Endothelial cell (in vitro differentiated cells): ENCODE measurements around the gene MYO5A. TPM values are rescaled to one million over a fixed set of nuclear protein-coding genes. Genes with fewer than 3 reads are reported as not detected.

Experiments
- DNase-seq: peaks from one replicate; pipeline ENCODE4 v3.0.0; 2021; ENCODE audit warnings: low spot score
- H3K27ac Mint-ChIP-seq: one replicate; pipeline ENCODE4 v1.8.0; 2021; ENCODE audit warnings: mixed read lengths, inconsistent platforms; ENCODE audit not compliant: unreplicated experiment
- H3K27me3 Mint-ChIP-seq: one replicate; pipeline ENCODE4 v1.8.0; 2021; ENCODE audit warnings: mild to moderate bottlenecking, moderate library complexity, mixed read lengths, inconsistent platforms; ENCODE audit not compliant: unreplicated experiment
- H3K36me3 Mint-ChIP-seq: one replicate; pipeline ENCODE4 v1.8.0; 2021; ENCODE audit warnings: mild to moderate bottlenecking, low read depth, mixed read lengths, inconsistent platforms; ENCODE audit not compliant: unreplicated experiment
- H3K4me1 Mint-ChIP-seq: one replicate; pipeline ENCODE4 v1.8.0; 2021; ENCODE audit warnings: mild to moderate bottlenecking, mixed read lengths, inconsistent platforms; ENCODE audit not compliant: unreplicated experiment
- H3K4me3 Mint-ChIP-seq: one replicate; pipeline ENCODE4 v1.8.0; 2021; ENCODE audit warnings: mild to moderate bottlenecking, mixed read lengths, inconsistent platforms; ENCODE audit not compliant: unreplicated experiment
- H3K9me3 Mint-ChIP-seq: one replicate; pipeline ENCODE4 v1.8.0; 2021; ENCODE audit warnings: mixed read lengths, inconsistent platforms; ENCODE audit not compliant: unreplicated experiment
- total RNA-seq: library from RNA; stranded (reverse); fragmentation: NEBNext Ultra II Directional; extraction: Animal tissue kit (Norgen Biotek cat#: 25700); gene quantifications from one replicate; pipeline ENCODE4 v1.2.1, GENCODE V29; 2021; ENCODE audit not compliant: unreplicated experiment
- TF ChIP-seq, protein P1 (sequence below): fragments of 200-600 bp; sonication (generic); IDR thresholded peaks from one replicate; pipeline ENCODE4 v1.5.0; 2021; ENCODE audit warnings: antibody characterized with exemption; ENCODE audit not compliant: unreplicated experiment

Gene MYO5A
- total RNA-seq, 1 donor from 2014 or later: 9.1 TPM

DNA sequence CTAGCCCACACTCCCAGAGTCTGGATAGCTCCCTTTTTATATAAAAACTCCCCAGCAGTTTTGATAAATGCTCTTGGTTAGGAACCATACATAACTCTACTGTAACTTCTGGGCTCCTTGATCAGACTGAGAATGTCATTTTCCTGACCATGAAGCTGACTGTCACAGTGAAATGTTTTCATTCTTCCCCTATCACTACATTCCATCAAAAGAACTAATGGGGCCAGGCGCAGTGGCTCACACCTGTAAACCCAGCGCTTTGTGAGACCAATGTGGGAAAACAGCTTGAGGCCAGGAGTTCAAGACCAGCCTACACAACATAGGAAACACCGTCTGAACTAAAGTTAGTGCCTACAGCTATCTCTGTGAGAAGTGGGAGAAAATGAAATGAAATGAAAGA lies 160.3 kb downstream of the MYO5A start:
- Mint-ChIP-seq H3K36me3 (no peaks in the 10 kb centered on the region), H3K9me3 (no peaks in the 10 kb centered on the region), H3K27me3 (no peaks in the 10 kb centered on the region), H3K27ac (no peak overlapping the region), H3K4me1 (no peaks in the 10 kb centered on the region), H3K4me3 (no peak overlapping the region)
- no peak for DNase-seq
- TF ChIP-seq, protein P1, sequence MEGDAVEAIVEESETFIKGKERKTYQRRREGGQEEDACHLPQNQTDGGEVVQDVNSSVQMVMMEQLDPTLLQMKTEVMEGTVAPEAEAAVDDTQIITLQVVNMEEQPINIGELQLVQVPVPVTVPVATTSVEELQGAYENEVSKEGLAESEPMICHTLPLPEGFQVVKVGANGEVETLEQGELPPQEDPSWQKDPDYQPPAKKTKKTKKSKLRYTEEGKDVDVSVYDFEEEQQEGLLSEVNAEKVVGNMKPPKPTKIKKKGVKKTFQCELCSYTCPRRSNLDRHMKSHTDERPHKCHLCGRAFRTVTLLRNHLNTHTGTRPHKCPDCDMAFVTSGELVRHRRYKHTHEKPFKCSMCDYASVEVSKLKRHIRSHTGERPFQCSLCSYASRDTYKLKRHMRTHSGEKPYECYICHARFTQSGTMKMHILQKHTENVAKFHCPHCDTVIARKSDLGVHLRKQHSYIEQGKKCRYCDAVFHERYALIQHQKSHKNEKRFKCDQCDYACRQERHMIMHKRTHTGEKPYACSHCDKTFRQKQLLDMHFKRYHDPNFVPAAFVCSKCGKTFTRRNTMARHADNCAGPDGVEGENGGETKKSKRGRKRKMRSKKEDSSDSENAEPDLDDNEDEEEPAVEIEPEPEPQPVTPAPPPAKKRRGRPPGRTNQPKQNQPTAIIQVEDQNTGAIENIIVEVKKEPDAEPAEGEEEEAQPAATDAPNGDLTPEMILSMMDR: no peak

DNA sequence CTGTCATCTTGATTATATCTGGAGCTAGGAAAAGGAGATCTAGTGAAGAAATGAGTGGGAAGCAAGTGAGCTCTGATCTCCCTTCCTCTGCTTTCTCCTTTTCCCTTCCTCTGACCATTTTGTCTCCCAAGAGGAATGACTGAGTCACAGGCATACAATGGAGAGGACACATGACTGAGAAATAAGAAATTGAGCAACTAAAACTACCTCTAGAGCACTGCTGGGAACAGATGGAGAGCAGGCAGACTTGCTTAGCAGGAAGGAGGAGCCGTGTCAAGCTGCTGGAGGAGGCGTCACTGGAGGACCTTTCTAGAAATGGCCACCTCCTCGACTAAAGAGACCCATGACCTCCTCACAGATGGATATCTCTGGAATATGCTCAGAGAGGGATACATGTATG lies 166.2 kb downstream of the MYO5A start:
- H3K27me3 Mint-ChIP-seq: no peaks in the 10 kb centered on the region
- H3K4me1 Mint-ChIP-seq: no peaks in the 10 kb centered on the region
- H3K36me3 Mint-ChIP-seq: no peaks in the 10 kb centered on the region
- H3K9me3 Mint-ChIP-seq: no peaks in the 10 kb centered on the region
- DNase-seq: no peak
- no peak overlapping the region for H3K4me3 Mint-ChIP-seq
- no peak overlapping the region for H3K27ac Mint-ChIP-seq
- TF ChIP-seq, protein P1: no peak

DNA sequence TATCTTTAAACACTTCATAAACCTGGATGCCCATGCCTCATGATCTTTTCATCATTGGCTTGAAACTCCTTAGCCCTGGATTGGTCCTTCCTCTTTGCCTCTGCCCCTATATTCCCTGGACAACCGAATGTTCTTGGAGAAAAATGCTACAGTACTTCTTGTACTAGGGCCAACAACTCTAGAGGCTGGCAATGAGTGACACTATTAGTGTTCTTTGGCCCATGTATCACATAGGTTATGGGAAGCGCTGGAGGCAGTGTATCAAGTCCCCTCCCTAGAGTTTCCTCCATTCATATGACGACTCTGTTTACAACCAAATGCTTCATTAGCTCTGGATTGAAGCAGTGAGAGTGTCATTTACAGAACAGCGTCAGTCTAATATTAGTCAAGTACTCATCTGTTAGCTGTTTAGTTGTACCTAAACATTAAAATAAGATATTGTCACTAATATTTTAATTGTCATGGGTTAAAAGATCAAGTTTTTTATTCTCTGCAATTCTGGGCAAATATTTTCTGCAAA lies 166.6 kb downstream of the MYO5A start:
- no peak for DNase-seq
- TF ChIP-seq, protein P1: no peak
- Mint-ChIP-seq H3K27ac (no peak overlapping the region), H3K27me3 (no peaks in the 10 kb centered on the region), H3K4me3 (no peak overlapping the region), H3K4me1 (no peaks in the 10 kb centered on the region), H3K9me3 (no peaks in the 10 kb centered on the region), H3K36me3 (no peaks in the 10 kb centered on the region)

DNA sequence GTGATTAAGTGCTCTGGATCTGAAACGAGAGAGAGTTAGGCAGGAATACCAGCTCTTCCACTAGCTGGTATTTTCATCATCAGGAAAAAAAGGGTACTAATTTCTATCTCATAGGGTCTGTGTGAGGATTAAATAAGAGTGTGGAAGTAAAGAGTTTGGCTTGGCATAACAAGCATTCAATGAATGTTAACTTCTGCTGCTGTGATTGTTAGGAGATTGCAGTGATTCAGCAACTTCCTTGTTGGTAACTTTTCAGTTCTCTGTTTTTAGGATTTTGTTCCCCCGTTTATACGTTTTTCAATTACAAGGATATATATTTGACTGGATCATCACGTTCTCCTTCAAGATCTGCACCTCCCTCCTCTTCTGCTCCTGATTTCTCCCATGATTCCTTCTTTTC lies 167.2 kb downstream of the MYO5A start:
- H3K4me3 Mint-ChIP-seq: no peak overlapping the region
- no peaks in the 10 kb centered on the region for H3K36me3 Mint-ChIP-seq
- H3K27ac Mint-ChIP-seq: no peak overlapping the region
- TF ChIP-seq, protein P1: no peak
- H3K4me1 Mint-ChIP-seq: no peaks in the 10 kb centered on the region
- DNase-seq: no peak
- H3K9me3 Mint-ChIP-seq: no peaks in the 10 kb centered on the region
- no peaks in the 10 kb centered on the region for H3K27me3 Mint-ChIP-seq

DNA sequence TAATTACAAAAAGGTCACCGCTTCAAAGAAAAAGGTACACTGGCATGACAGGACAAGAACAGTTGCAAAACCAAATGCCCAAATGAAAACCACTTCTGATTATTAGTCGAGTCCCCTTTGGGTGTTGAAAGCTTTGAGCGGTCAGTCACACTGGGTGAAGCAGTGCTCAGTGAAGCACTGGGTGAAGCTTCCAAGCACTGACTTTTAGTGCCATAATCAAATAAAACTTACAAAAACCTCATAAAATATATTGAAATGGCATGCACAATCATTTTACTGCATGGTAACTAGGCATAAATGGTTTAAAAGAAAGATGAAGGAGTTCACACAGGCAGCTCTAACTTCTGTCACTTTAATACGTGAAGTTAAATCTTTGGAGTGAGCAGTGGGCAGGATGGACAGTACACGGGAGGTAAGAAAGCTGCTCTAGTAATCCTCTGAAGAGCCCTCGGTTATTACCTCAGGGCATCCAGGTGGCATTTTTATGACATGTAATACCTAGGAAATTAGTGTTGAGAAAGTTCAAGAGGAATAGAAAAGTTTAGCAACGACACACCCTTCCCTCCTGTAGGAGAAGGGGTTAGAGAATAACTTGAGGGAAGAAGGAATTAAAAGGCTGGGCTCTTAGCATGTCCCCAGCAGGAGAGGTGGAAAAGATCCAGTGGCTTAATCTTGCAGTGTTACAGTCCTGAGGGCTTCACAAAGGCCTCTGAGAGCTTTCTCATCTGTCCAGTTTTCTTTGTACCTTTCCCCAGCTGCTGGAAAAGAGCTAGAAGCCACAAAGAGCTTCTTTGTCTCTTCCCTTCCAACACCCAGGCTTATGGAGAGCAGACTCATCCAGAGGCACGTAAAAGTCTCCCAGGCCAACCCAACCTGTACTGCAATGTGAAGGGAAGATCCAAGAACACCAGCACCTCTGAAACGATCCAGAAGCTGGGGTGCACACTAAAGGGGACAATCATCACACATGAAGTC lies 168.2 kb downstream of the MYO5A start:
- H3K36me3 Mint-ChIP-seq: no peaks in the 10 kb centered on the region
- H3K4me3 Mint-ChIP-seq: no peak overlapping the region
- no peak for DNase-seq
- H3K4me1 Mint-ChIP-seq: no peaks in the 10 kb centered on the region
- H3K27me3 Mint-ChIP-seq: no peaks in the 10 kb centered on the region
- H3K27ac Mint-ChIP-seq: no peak overlapping the region
- no peaks in the 10 kb centered on the region for H3K9me3 Mint-ChIP-seq
- TF ChIP-seq, protein P1: no peak
